Neutrophil (primary cell): ENCODE measurements around the gene GRM8.
"Not testable (repeated sequence)": the region's sequence is repeated elsewhere in the genome, so short reads cannot be mapped to it uniquely, and the experiment has no call there.

ENCODE experiments used
- H3K27ac ChIP-seq: fragments of 200-600 bp; sonication (generic); 2 replicates; pipeline ENCODE4 v1.5.1; 2016; ENCODE audit warnings: mild to moderate bottlenecking, moderate library complexity
- H3K27me3 ChIP-seq: fragments of 200-600 bp; sonication (generic); 2 replicates; pipeline ENCODE4 v1.6.0; 2016; ENCODE audit warnings: mild to moderate bottlenecking
- H3K36me3 ChIP-seq: fragments of 200-600 bp; sonication (generic); 2 replicates; pipeline ENCODE4 v1.5.1; 2017
- H3K4me1 ChIP-seq, 2 experiments: fragments of 200-600 bp in 1 of 2; sonication (generic) in 1 of 2; 1 replicate in 1 of 2; 2 replicates in 1 of 2; pipeline versions ENCODE4 v1.5.1 to v1.6.1; 2013 to 2016; ENCODE audit warnings: low read depth in 1 of 2, low read length in 1 of 2, mild to moderate bottlenecking in 1 of 2, moderate library complexity in 1 of 2; ENCODE audit not compliant: control insufficient read depth in 1 of 2, insufficient read depth in 1 of 2
- H3K4me3 ChIP-seq, 2 experiments: fragments of 200-600 bp in 1 of 2; sonication (generic) in 1 of 2; 1 replicate in 1 of 2; 2 replicates in 1 of 2; pipeline ENCODE4 v1.5.1; 2013 to 2016; ENCODE audit warnings: low read depth in 1 of 2, low read length in 1 of 2, mild to moderate bottlenecking in 1 of 2, moderate library complexity in 1 of 2
- H3K9me3 ChIP-seq: fragments of 200-600 bp; sonication (generic); 2 replicates; pipeline ENCODE4 v1.5.1; 2016
- TF ChIP-seq, protein P1 (sequence below): fragments of 200-600 bp; sonication (generic); IDR thresholded peaks from 2 replicates; pipeline ENCODE4 v1.5.1; 2016; ENCODE audit warnings: antibody characterized with exemption

The GRM8 gene

DNA sequence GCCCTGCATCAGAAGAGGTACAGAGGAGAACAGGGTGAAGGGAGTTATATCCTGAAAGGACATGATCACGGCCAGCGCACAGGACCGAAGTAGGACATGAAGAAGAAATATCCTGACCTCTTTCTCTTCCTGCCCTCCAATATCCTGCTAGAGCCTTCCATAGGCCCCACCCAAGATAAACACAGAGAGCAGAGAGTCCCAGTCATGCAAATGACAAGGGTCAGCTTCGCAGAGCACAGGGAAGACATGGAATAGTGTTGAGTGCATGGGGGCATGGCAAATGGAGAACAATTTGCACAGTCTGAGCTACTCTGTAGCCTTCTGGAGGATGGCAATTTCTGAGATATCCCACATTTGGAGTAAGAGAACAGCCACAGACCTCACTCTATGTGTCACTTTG, 371.4 kb downstream of the GRM8 start:
- no peak overlapping the region for H3K27ac ChIP-seq

DNA sequence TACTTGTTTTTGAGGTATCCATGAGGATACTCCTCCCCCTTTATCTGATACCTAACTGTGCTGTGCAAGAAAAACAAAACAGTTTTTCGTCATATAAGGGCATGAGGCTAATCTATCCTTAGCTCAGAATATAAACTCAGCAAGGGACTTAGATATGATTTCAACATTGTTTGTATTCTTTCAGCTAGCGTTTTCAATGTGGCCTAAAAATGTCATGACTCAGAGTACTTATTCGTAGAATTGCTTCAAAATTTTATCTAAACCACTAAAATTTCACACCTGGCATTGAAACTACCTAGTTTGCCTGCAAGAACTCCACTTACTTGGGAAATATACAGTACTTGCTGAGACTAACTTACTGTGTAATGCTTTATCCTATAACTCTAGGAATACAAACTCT, 376.2 kb downstream of the GRM8 start:
- not testable (repeated sequence) for H3K4me3 ChIP-seq, H3K27me3 ChIP-seq

More for the DNA sequence above, 371.4 kb downstream of the GRM8 start:
- no peak overlapping the region for H3K4me3 ChIP-seq
- no peaks in the 10 kb centered on the region for H3K4me1 ChIP-seq
- TF ChIP-seq, protein P1, sequence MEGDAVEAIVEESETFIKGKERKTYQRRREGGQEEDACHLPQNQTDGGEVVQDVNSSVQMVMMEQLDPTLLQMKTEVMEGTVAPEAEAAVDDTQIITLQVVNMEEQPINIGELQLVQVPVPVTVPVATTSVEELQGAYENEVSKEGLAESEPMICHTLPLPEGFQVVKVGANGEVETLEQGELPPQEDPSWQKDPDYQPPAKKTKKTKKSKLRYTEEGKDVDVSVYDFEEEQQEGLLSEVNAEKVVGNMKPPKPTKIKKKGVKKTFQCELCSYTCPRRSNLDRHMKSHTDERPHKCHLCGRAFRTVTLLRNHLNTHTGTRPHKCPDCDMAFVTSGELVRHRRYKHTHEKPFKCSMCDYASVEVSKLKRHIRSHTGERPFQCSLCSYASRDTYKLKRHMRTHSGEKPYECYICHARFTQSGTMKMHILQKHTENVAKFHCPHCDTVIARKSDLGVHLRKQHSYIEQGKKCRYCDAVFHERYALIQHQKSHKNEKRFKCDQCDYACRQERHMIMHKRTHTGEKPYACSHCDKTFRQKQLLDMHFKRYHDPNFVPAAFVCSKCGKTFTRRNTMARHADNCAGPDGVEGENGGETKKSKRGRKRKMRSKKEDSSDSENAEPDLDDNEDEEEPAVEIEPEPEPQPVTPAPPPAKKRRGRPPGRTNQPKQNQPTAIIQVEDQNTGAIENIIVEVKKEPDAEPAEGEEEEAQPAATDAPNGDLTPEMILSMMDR = no peak
- H3K9me3 ChIP-seq = no peaks in the 10 kb centered on the region
- no peaks in the 10 kb centered on the region for H3K27me3 ChIP-seq
- H3K36me3 ChIP-seq = no peaks in the 10 kb centered on the region

DNA sequence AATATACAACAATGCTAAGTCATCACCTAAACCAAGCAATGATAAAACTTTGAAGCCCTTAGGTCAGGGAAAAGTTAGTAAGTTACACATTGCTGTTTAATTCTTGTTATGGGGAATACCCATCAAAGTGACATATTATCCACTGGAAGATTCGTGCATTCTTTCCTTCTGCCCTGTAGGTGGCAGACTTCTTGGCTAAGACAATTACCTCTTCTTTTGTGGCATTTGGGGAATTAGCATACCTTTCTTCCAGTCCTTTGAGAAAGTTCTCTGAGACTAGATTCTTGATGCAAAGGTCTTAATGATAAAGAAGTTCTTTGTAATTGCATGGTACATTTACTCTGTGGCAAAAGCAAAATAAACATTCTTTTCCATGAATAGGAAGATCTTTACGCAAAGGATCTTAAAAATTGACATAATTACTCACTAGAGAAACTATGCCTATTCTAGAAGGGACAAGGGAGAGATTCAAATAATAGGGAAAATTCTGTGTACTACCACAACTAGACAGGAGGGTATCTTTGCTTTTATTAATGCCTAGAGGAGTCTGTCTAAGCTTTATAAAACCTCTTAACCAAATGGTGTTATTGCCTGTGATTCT, 395.9 kb downstream of the GRM8 start:
- H3K4me3 ChIP-seq = no peak overlapping the region
- H3K27ac ChIP-seq = no peak overlapping the region
- no peaks in the 10 kb centered on the region for H3K27me3 ChIP-seq
- H3K4me1 ChIP-seq = no peaks in the 10 kb centered on the region
- TF ChIP-seq, protein P1 = no peak
- H3K36me3 ChIP-seq = no peaks in the 10 kb centered on the region
- H3K9me3 ChIP-seq = no peaks in the 10 kb centered on the region

More for the DNA sequence above, 376.2 kb downstream of the GRM8 start:
- H3K27ac ChIP-seq, H3K4me1 ChIP-seq, H3K9me3 ChIP-seq, H3K36me3 ChIP-seq: not testable (repeated sequence)

DNA sequence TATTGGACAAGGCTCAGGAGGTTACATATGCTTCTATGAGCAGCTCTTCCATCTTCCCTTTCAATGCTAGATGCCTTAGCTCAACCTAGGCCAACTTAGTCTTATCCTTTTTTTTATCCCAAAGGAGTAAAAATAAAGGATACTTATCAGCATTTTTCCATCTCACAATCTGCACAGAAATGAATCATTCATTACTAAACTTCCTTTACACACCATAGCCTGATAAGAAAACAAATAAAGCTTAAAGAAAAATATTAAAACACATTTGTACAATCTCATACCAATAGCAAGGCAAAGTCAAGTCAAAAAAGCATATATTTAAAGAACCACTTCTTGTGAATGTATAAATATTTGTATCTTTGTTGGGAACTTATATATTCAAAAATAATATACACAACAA, 407.4 kb downstream of the GRM8 start:
- no peaks in the 10 kb centered on the region for H3K27me3 ChIP-seq
- no peak overlapping the region for H3K4me3 ChIP-seq
- no peaks in the 10 kb centered on the region for H3K4me1 ChIP-seq
- TF ChIP-seq, protein P1 = no peak
- H3K27ac ChIP-seq = no peak overlapping the region
- no peaks in the 10 kb centered on the region for H3K9me3 ChIP-seq
- no peaks in the 10 kb centered on the region for H3K36me3 ChIP-seq

DNA sequence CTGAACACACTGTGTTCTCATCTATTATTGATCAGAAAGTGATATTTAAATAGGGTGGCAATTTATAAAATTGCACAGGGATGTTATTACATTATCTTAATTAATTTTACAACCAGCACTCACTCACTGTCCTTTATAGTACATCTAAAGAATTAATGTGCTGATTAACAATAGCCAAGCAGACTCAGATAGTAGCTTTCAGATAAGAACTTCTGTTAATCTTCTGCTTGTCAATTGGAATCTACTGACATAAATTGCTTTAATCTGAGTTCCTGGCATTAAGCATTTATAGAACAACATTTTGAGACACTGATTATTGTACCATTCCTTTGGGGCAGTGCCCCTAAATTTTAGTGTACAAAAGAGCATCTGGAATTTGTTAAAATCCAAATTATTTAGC, 408.9 kb downstream of the GRM8 start:
- H3K27ac ChIP-seq = no peak overlapping the region
- H3K4me1 ChIP-seq = no peaks in the 10 kb centered on the region
- H3K36me3 ChIP-seq = no peaks in the 10 kb centered on the region
- no peak overlapping the region for H3K4me3 ChIP-seq
- no peaks in the 10 kb centered on the region for H3K27me3 ChIP-seq
- no peaks in the 10 kb centered on the region for H3K9me3 ChIP-seq
- TF ChIP-seq, protein P1 = no peak

DNA sequence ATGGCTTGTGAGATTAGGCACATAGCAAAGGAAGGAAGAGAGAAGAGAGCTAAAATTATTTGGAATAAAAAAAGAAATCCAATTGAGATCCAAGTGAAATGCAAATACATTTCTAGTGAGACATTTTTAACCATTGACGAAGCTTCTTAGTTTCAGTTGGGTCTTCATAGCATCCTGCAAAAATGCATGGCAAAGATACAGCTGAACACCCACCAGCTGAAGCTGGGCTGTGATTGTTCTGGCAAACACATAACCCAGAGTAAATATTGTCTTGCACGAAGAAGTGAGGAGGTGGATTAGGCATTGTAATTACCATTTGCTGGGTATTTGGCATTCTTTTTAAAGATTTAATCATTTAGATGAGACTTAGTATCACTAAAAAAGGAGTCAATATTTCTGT, 409.4 kb downstream of the GRM8 start:
- no peaks in the 10 kb centered on the region for H3K36me3 ChIP-seq
- H3K27ac ChIP-seq = no peak overlapping the region
- H3K4me3 ChIP-seq = no peak overlapping the region
- TF ChIP-seq, protein P1 = no peak
- no peaks in the 10 kb centered on the region for H3K9me3 ChIP-seq
- no peaks in the 10 kb centered on the region for H3K27me3 ChIP-seq
- no peaks in the 10 kb centered on the region for H3K4me1 ChIP-seq
